ENCODE measurements around the gene RDH12.

DNA sequence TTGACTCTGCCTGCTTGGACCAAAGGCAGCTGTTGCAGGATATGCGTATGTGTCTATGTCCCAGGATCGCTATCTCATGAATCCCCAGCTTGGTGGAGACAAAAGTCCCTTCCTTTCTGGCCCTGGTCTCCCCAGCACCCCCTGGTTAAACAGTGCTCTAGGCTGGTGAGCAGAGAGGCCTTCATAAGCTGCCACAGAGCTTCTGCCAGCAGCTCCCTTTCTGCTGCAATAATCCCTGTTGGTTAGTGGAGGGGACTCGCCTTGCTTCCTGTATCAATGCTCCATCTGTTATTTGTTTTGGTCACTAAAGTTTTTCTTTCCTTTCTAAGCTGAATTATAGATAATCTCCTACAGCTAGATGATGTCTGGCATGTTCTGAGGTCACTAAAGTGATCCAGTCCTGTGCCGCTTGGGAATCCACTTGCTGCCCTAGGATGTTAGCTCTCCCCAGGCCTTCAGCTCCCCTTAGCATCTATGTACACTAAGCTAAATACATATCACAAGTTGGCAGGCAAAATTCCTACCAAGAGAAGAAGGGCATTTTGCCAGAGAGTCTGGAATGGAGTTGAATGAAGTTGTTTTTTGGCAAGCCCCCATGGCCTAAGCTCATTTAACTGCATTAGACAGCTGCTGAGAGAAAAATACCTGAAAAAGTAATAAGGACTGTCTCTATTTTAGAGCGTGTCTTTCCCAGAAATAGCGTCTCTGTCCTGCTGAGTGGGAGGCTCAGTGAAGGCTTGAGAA lies 47.8 kb downstream of the RDH12 start:
- TF ChIP-seq POLR2AphosphoS5 (IDR thresholded peaks at IDR 0.05; ENCODE audit: low read depth, low read length) (no peak), POLR2A (IDR thresholded peaks at IDR 0.05; ENCODE audit: low read depth, low read length) (no peak), TAF1 (IDR thresholded peaks at IDR 0.05; ENCODE audit: low read depth, low read length) (no peak), SPI1 (IDR thresholded peaks at IDR 0.05; ENCODE audit: low read depth, low read length) (no peak), POU2F2 (IDR thresholded peaks at IDR 0.05; ENCODE audit: low read depth, low read length) (no peak), PAX5 (IDR thresholded peaks at IDR 0.05; ENCODE audit: insufficient read depth, low read length, severe bottlenecking) (no peak)

Measured in GM12891 (cell line).